ENCODE measurements around the gene SSBP4. TPM values are rescaled to one million over a fixed set of nuclear protein-coding genes. Genes with fewer than 3 reads are reported as not detected.
A peak's percentile ranks its signal among the peaks of the same experiment; 100 is the strongest.

The SSBP4 gene
- total RNA-seq, 1 experiment from 2014 or later, result 46.1 TPM

GRCh38 chr19:18450021-18450930, 31.1 kb downstream of the SSBP4 start:
- Histone ChIP-seq H4K5ac (ENCODE audit: insufficient read length, low read depth, low read length) (no peak overlapping the region), H3K14ac (ENCODE audit: insufficient read depth, low read length) (no peak overlapping the region), H2BK20ac (ENCODE audit: low read depth, low read length, poor library complexity, severe bottlenecking) (no peak overlapping the region), H3K4ac (ENCODE audit: low read depth, low read length) (no peak overlapping the region), H3K79me1 (ENCODE audit: insufficient read depth, low read depth, low read length, poor library complexity, severe bottlenecking) (no peaks in the 10 kb centered on the region), H2AFZ (ENCODE audit: low read length) (no peak overlapping the region), H3T11ph (ENCODE audit: low read length) (no peak overlapping the region), H2AK5ac (ENCODE audit: insufficient read length, low read length) (no peak overlapping the region), H4K8ac (replicated peaks; ENCODE audit: insufficient read length, low read depth, low read length) (no peak overlapping the region), H3K4me1 (ENCODE audit: insufficient read depth, low read length) (no peaks in the 10 kb centered on the region), H3K23me2 (ENCODE audit: insufficient read length, low read depth, low read length, poor library complexity, severe bottlenecking) (no peaks in the 10 kb centered on the region), H4K20me1 (ENCODE audit: control insufficient read depth, insufficient read depth, insufficient read length) (no peaks in the 10 kb centered on the region), H3K18ac (ENCODE audit: insufficient read length, low read depth, low read length) (no peak overlapping the region), H2BK15ac (ENCODE audit: low read depth, low read length) (no peak overlapping the region), H3K27me3 (ENCODE audit: insufficient read depth, low read length) (no peaks in the 10 kb centered on the region), H2BK12ac (ENCODE audit: insufficient read length, low read depth, low read length) (no peak overlapping the region), H3K4me2 (ENCODE audit: insufficient read depth, insufficient read length, low read length) (no peak overlapping the region), H2BK5ac (ENCODE audit: insufficient read length, low read length) (no peak overlapping the region), H3K27ac (ENCODE audit: insufficient read length, low read depth, low read length) (no peak overlapping the region), H3K9me3 (ENCODE audit: control insufficient read depth, low read depth, low read length) (no peaks in the 10 kb centered on the region), H3K9ac (ENCODE audit: extremely low read depth, insufficient read length, low read length) (no peak overlapping the region), H4K91ac (ENCODE audit: insufficient read length, low read depth, low read length) (no peak overlapping the region), H3K23ac (ENCODE audit: insufficient read length, low read depth, low read length) (no peak overlapping the region), H3K79me2 (ENCODE audit: insufficient read depth, low read length) (no peaks in the 10 kb centered on the region), H3K56ac (ENCODE audit: insufficient read length, low read depth, low read length) (no peak overlapping the region), H2BK120ac (ENCODE audit: low read depth, low read length, poor library complexity, severe bottlenecking) (no peak overlapping the region)
- H3K9me3 Mint-ChIP-seq, result no peaks in the 10 kb centered on the region
- H3K27me3 Mint-ChIP-seq (ENCODE audit: low read depth), result no peaks in the 10 kb centered on the region; the same call in 1 of the 2 replicates
- H3K4me1 Mint-ChIP-seq, result peaks cover 6 to 10% of the 10 kb centered on the region in 2 experiments; a peak in 3 of 4 replicates
- DNase-seq, result no peak
- H3K36me3 Mint-ChIP-seq (ENCODE audit: insufficient read depth in 1 of 3, low read depth in 3 of 3), result peaks cover 2 to 22% (median 22%) of the 10 kb centered on the region in 3 experiments; a peak in 6 of 7 replicates
- no CpG with 5 or more reads among the region's 33 CpGs for WGBS (ENCODE audit: extremely low coverage, insufficient read length, low lambda C conversion rate)
- peak overlapping the region in 1 of 3 experiments; percentile 95; a peak in 2 of 7 replicates for H3K27ac Mint-ChIP-seq
- H3K4me3 Mint-ChIP-seq, result peak overlapping the region in 1 of 2 experiments; percentile 59; a peak in 1 of 5 replicates
- no peak for TF ChIP-seq CTCF (conservative IDR thresholded peaks at IDR 0.05)

All from H9 (cell line).